Measurements from ENCODE around the gene RHEBL1. TPM values are rescaled to one million over a fixed set of nuclear protein-coding genes. Genes with fewer than 3 reads are reported as not detected.
"Not testable (repeated sequence)": the region's sequence is repeated elsewhere in the genome, so short reads cannot be mapped to it uniquely, and the experiment has no call there.

Gene RHEBL1
- total RNA-seq, 2 donors from 2014 or later = 1.1 to 2.3 TPM

DNA sequence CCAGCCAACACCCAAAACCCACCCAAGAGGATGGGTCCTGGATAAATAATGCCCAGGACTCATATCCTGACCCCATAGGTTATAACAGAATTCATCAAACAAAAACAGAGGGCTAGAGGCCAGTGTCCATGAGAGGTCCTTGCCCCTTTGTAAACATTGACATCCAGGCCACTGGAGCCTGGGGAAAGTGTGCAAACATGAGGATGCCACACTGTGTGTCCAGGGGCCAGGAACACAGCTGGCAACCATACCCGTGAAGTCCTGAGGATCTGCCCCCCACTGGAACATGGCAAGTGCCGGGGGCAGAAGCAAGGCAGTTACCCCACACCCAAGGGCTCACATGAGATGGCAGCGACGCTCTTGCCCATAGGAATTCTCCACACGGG, 5.0 kb downstream of the RHEBL1 start:
- H3K36me3 ChIP-seq = no peaks in the 10 kb centered on the region
- H3K4me3 ChIP-seq = no peak overlapping the region
- H3K9me3 ChIP-seq = no peaks in the 10 kb centered on the region
- no peak for TF ChIP-seq POLR2A (IDR thresholded peaks at IDR 0.05)
- no peak for TF ChIP-seq POLR2AphosphoS5 (IDR thresholded peaks at IDR 0.05)
- TF ChIP-seq, protein P1, sequence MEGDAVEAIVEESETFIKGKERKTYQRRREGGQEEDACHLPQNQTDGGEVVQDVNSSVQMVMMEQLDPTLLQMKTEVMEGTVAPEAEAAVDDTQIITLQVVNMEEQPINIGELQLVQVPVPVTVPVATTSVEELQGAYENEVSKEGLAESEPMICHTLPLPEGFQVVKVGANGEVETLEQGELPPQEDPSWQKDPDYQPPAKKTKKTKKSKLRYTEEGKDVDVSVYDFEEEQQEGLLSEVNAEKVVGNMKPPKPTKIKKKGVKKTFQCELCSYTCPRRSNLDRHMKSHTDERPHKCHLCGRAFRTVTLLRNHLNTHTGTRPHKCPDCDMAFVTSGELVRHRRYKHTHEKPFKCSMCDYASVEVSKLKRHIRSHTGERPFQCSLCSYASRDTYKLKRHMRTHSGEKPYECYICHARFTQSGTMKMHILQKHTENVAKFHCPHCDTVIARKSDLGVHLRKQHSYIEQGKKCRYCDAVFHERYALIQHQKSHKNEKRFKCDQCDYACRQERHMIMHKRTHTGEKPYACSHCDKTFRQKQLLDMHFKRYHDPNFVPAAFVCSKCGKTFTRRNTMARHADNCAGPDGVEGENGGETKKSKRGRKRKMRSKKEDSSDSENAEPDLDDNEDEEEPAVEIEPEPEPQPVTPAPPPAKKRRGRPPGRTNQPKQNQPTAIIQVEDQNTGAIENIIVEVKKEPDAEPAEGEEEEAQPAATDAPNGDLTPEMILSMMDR (IDR thresholded peaks at IDR 0.05) = no peak
- DNase-seq (ENCODE audit: low spot score) = no peak
- 92% methylated on average over 5 of the region's 5 CpGs for WGBS
- intact Hi-C loops (cut with DNase I) = loop anchor here (10.0 kb wide), 1 partner anchor 60 kb away; no protein-coding TSS in a partner anchor
- H3K4me1 ChIP-seq (replicated peaks) = no peaks in the 10 kb centered on the region
- no peak overlapping the region for H3K27ac ChIP-seq
- no peaks in the 10 kb centered on the region for H3K27me3 ChIP-seq (replicated peaks; ENCODE audit: insufficient read depth)

- H3K9me3 ChIP-seq; H3K27me3 ChIP-seq (replicated peaks; ENCODE audit: insufficient read depth); H3K27ac ChIP-seq; H3K4me1 ChIP-seq (replicated peaks); H3K36me3 ChIP-seq; H3K4me3 ChIP-seq; DNase-seq (ENCODE audit: low spot score): not testable (repeated sequence)
- intact Hi-C loops (cut with DNase I) = loop anchor here (10.0 kb wide), 1 partner anchor 63 kb away; no protein-coding TSS in a partner anchor
- 91% methylated on average over 17 of the region's 17 CpGs for WGBS
These were observed 7.9 kb downstream of the RHEBL1 start for GRCh38 chr12:49061916-49062315.

- H3K27ac ChIP-seq = peak overlapping the region; percentile 96 to 97
- DNase-seq (ENCODE audit: low spot score) = no peak
- H3K27me3 ChIP-seq (replicated peaks; ENCODE audit: insufficient read depth) = no peaks in the 10 kb centered on the region
- H3K36me3 ChIP-seq = no peaks in the 10 kb centered on the region
- H3K9me3 ChIP-seq = no peaks in the 10 kb centered on the region
- H3K4me1 ChIP-seq (replicated peaks) = peaks cover 11% of the 10 kb centered on the region
- peak overlapping the region; percentile 78 to 88 for H3K4me3 ChIP-seq
- 7% methylated on average over 16 of the region's 16 CpGs for WGBS
- TF ChIP-seq, protein P1 (IDR thresholded peaks at IDR 0.05) = no peak
- TF ChIP-seq POLR2AphosphoS5 (IDR thresholded peaks at IDR 0.05) = no peak
- no peak for TF ChIP-seq POLR2A (IDR thresholded peaks at IDR 0.05)
- intact Hi-C loops (cut with DNase I) = loop anchor here (10.0 kb wide), 1 partner anchor 64 kb away; no protein-coding TSS in a partner anchor
These were observed 8.6 kb downstream of the RHEBL1 start for GRCh38 chr12:49061157-49061650.

- peak; percentile 92 for TF ChIP-seq POLR2AphosphoS5 (IDR thresholded peaks at IDR 0.05)
- TF ChIP-seq POLR2A (IDR thresholded peaks at IDR 0.05) = peak; percentile 37
- TF ChIP-seq, protein P1 (IDR thresholded peaks at IDR 0.05) = peak in 3 of 4 experiments; percentile 20 to 61 (median 36)
- Histone ChIP-seq H3K4me1 (replicated peaks) (peaks cover 18% of the 10 kb centered on the region), H3K4me3 (peak within 1 kb of the TSS; percentile 78 to 88), H3K27ac (peak within 1 kb of the TSS; percentile 96 to 97), H3K27me3 (replicated peaks; ENCODE audit: insufficient read depth) (no peaks in the 10 kb centered on the region), H3K9me3 (no peaks in the 10 kb centered on the region), H3K36me3 (no peaks in the 10 kb centered on the region)
- DNase-seq (ENCODE audit: low spot score) = peak; percentile 89
- intact Hi-C loops (cut with DNase I) = loop anchor here (10.0 kb wide), 1 partner anchor 64 kb away; no protein-coding TSS in a partner anchor
- under 1% methylated on average over 67 of the region's 74 CpGs for WGBS
These were observed 9.3 kb downstream of the RHEBL1 start, which contains the start of gene KMT2D for GRCh38 chr12:49060237-49061156. Gene KMT2D, minus strand, starts transcription at chr12:49060794. Its CDS starts 5,470 bp downstream, at chr12:49055324.

Data from prostate gland (tissue), 2 donors.